GM12878 (cell line): Measurements from ENCODE around the gene ANP32B. TPM values are rescaled to one million over a fixed set of nuclear protein-coding genes. Genes with fewer than 3 reads are reported as not detected.

Experiments used
- ATAC-seq: fragments of 200-7000 bp; cut with Tn5 transposase; 3 replicates; pipeline ENCODE4 v1.9.1; 2020; ENCODE audit warnings: mild to moderate bottlenecking, moderate library complexity
- BruUV-seq: library from RNA; stranded (reverse); fragments of 400-500 nt; replicated peaks from 2 replicates; lab custom pipeline; 2021; lab: Mats Ljungman, UMichigan
- CTCF ChIA-PET: fragments of 300-600 bp; sonication (Branson Sonifier 250); formaldehyde crosslinking; extraction: SDS; loops from one replicate; lab custom pipeline; 2021; ENCODE audit warnings: inconsistent platforms; lab: Yijun Ruan, JAX
- POLR2A ChIA-PET: fragments of 350-600 bp; formaldehyde crosslinking; extraction: SDS; loops from one replicate; lab custom pipeline; 2021; ENCODE audit warnings: inconsistent platforms; lab: Charles Lee
- RAD21 ChIA-PET: fragments of 300-600 bp; sonication (Branson Sonifier 250); formaldehyde crosslinking; loops from one replicate; lab custom pipeline; 2023; ENCODE audit warnings: antibody characterized with exemption; ENCODE audit not compliant: unreplicated experiment; lab: Charles Lee
- SMC1A ChIA-PET: fragments of 300-600 bp; sonication (Branson Sonifier 250); formaldehyde crosslinking; loops from one replicate; lab custom pipeline; 2023; ENCODE audit not compliant: unreplicated experiment, uncharacterized antibody; lab: Charles Lee
- DNase-seq: peaks from one replicate; pipeline ENCODE4 v3.0.0-alpha.2; 2011; ENCODE audit warnings: low read depth, low spot score
- FAIRE-seq: peaks from 3 replicates; lab custom pipeline; 2011; peaks lifted over from hg19 to GRCh38; lab: Jason Lieb, UNC
- H2AFZ ChIP-seq: 2 replicates; pipeline ENCODE4 v1.6.0; 2011; ENCODE audit warnings: low read depth, low read length, control low read depth; ENCODE audit not compliant: control insufficient read depth
- H3K27ac ChIP-seq: 2 replicates; pipeline ENCODE4 v1.5.1; 2011; ENCODE audit warnings: control low read depth; ENCODE audit not compliant: control insufficient read depth, insufficient read depth
- H3K27me3 ChIP-seq, 2 experiments: replicated peaks in 1 of 2; 2 replicates each; pipeline versions ENCODE4 v1.6.0 to v1.6.1; 2011; ENCODE audit warnings: low read length in 1 of 2; ENCODE audit not compliant: control insufficient read depth in 2 of 2, insufficient read depth in 2 of 2
- H3K36me3 ChIP-seq, 2 experiments: 2 replicates each; pipeline ENCODE4 v1.5.1; 2011; ENCODE audit warnings: low read length in 1 of 2; ENCODE audit not compliant: control insufficient read depth in 2 of 2, insufficient read depth in 2 of 2
- H3K4me1 ChIP-seq: 2 replicates; pipeline ENCODE4 v1.6.1; 2011; ENCODE audit warnings: mild to moderate bottlenecking, low read length, moderate library complexity, mixed read lengths; ENCODE audit not compliant: control insufficient read depth, insufficient read depth
- H3K4me2 ChIP-seq: 2 replicates; pipeline ENCODE4 v1.6.0; 2011; ENCODE audit warnings: control low read depth; ENCODE audit not compliant: control insufficient read depth, insufficient read depth
- H3K4me3 ChIP-seq: fragments of 200-600 bp; sonication (generic); 2 replicates; pipeline ENCODE4 v1.5.1; 2016
- H3K79me2 ChIP-seq: 2 replicates; pipeline ENCODE4 v1.6.0; 2011; ENCODE audit warnings: low read length; ENCODE audit not compliant: control insufficient read depth, insufficient read depth
- H3K9ac ChIP-seq: 2 replicates; pipeline ENCODE4 v1.8.0; 2011; ENCODE audit warnings: low read length, control low read depth, mixed read lengths; ENCODE audit not compliant: control insufficient read depth, insufficient read depth
- H3K9me3 ChIP-seq: replicated peaks from 3 replicates; pipeline ENCODE4 v1.5.1; 2011; ENCODE audit warnings: mild to moderate bottlenecking, low read length; ENCODE audit not compliant: control insufficient read depth, insufficient read depth
- H4K20me1 ChIP-seq: 2 replicates; pipeline ENCODE4 v1.6.0; 2011; ENCODE audit not compliant: control insufficient read depth, insufficient read depth
- IKZF2 ChIP-seq, 2 experiments: fragments of 450-650 bp; IDR thresholded peaks; 2 replicates each; pipeline ENCODE4 v1.6.1; 2017; ENCODE audit warnings: mild to moderate bottlenecking in 2 of 2, moderate library complexity in 2 of 2
- SMC3 ChIP-seq: IDR thresholded peaks from 2 replicates; pipeline ENCODE4 v1.6.1; 2011; ENCODE audit warnings: low read length, improper control_type of control experiment, borderline replicate concordance
- WGBS: methylation state at CpG from one replicate; pipeline ENCODE4 v1.1.6; 2016; ENCODE audit warnings: low lambda C conversion rate; ENCODE audit not compliant: insufficient replicate concordance, insufficient coverage; ENCODE audit errors: missing lambda C conversion rate; 5-methylcytosine and 5-hydroxymethylcytosine counted together
- in situ Hi-C: fragments of 300-500 bp; cut with MboI; formaldehyde crosslinking; loops from 9 replicates; pipeline ENCODE4 v1.14.3; 2018; ENCODE audit warnings: mixed read lengths
- intact Hi-C: fragments of 100-400 bp; cut with micrococcal nuclease; formaldehyde crosslinking; loops from one replicate; pipeline ENCODE4 v1.14.2; 2022; ENCODE audit not compliant: unreplicated experiment
- polyA plus RNA-seq, 11 experiments: library from polyadenylated mRNA; depleted of rRNA in 4 of 11; unstranded in 6 of 11; stranded (reverse) in 5 of 11; fragments of >200 nt; fragmentation: Nextera tagmentation in 4 of 11; fragmentation: Illumina TruSeq in 1 of 11; extraction: Ambion mirVana in 4 of 11; extraction: Trizol in 1 of 11; gene quantifications; 1 replicate in 1 of 11; 2 replicates in 10 of 11; pipeline versions ENCODE4 v1.2.1 to v1.2.3, GENCODE V29; 2011 to 2016; ENCODE audit warnings: inconsistent platforms in 2 of 11, missing spikeins in 2 of 11, low read depth in 1 of 11
- total RNA-seq, 4 experiments: library from RNA; depleted of rRNA in 3 of 4; stranded (reverse); fragments of >200 nt in 3 of 4; fragmentation: Illumina TruSeq in 1 of 4; extraction: Trizol in 1 of 4; gene quantifications; 2 replicates each; pipeline versions ENCODE4 v1.2.1 to v1.2.3, GENCODE V29; 2013 to 2021
- TF ChIP-seq, protein P1 (sequence below): fragments of 450-650 bp; IDR thresholded peaks from 2 replicates; pipeline ENCODE4 v1.6.1; 2017; ENCODE audit warnings: mild to moderate bottlenecking
- TF ChIP-seq, protein P2 (sequence below): IDR thresholded peaks from 2 replicates; pipeline ENCODE4 v1.6.1; 2012; ENCODE audit warnings: improper control_type of control experiment, low read depth, low read length; ENCODE audit not compliant: insufficient replicate concordance
- TF ChIP-seq, protein P3 (sequence below): fragments of 450-650 bp; formaldehyde crosslinking; IDR thresholded peaks from 2 replicates; pipeline ENCODE4 v1.4.0; 2020; ENCODE audit warnings: mild to moderate bottlenecking, moderate library complexity

Gene ANP32B
- total and polyA plus RNA-seq, 10 of the 15 experiments (the other 5 are each of a cell fraction or from before 2014, with no cell fraction given), result 24.5 to 419 (median 171) TPM

DNA sequence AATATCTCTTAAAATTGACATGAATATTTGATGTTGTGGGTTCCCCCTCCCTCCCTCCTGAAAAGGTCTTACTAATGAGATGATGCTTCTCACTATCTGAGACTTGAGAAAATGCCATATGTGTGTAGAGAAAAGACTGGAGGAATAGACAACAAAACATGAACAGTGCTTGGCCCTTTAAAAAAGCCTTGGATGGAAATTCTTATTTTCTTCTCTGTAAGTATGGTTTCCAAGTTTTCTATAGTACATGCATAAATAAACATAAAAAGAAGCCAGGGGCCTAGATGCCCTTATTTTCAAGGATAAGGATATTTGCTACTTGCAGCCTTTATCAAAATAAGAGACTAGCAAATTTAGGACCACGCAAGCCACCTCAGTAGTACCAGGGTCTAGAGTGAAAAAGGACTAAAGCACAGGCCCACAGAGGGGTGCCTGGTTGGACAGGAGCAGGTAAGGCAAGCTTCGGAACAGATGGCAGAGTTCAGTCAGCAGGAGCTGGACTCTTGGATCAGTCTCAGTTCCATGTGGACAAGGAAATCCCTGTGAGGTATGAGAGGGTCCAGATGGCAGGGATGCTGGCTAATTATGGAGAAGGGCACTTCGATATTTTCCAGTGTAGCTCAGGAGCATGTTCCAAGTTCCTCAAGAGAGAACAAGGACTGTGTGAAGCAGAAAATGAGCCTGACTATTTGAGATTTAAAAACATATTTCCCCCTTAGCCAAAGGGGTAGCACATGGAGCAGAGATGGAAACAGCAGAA, 4.6 kb upstream of the ANP32B start:
- Histone ChIP-seq H3K27me3 (no peaks in the 10 kb centered on the region), H3K36me3 (no peaks in the 10 kb centered on the region), H3K4me3 (no peak overlapping the region), H4K20me1 (no peaks in the 10 kb centered on the region), H3K79me2 (peaks cover 12% of the 10 kb centered on the region), H3K9ac (no peak overlapping the region), H3K4me1 (peaks cover 4% of the 10 kb centered on the region; the same call in 1 of the 2 replicates), H3K9me3 (no peaks in the 10 kb centered on the region), H3K4me2 (no peak overlapping the region), H3K27ac (no peak overlapping the region), H2AFZ (no peak overlapping the region)
- WGBS, result 69% methylated on average over 3 of the region's 3 CpGs
- BruUV-seq, result no TSS peak
- no peak for ATAC-seq
- ChIA-PET POLR2A (no interaction called here), CTCF (no interaction called here), SMC1A (no interaction called here), RAD21 (no interaction called here)
- in situ Hi-C loops (no loop called here), intact Hi-C loops (no loop called here)
- no peak for DNase-seq
- FAIRE-seq, result no peak
- TF ChIP-seq IKZF2 (IDR thresholded peaks at IDR 0.05) (no peak), SMC3 (no peak)
- TF ChIP-seq, protein P1, sequence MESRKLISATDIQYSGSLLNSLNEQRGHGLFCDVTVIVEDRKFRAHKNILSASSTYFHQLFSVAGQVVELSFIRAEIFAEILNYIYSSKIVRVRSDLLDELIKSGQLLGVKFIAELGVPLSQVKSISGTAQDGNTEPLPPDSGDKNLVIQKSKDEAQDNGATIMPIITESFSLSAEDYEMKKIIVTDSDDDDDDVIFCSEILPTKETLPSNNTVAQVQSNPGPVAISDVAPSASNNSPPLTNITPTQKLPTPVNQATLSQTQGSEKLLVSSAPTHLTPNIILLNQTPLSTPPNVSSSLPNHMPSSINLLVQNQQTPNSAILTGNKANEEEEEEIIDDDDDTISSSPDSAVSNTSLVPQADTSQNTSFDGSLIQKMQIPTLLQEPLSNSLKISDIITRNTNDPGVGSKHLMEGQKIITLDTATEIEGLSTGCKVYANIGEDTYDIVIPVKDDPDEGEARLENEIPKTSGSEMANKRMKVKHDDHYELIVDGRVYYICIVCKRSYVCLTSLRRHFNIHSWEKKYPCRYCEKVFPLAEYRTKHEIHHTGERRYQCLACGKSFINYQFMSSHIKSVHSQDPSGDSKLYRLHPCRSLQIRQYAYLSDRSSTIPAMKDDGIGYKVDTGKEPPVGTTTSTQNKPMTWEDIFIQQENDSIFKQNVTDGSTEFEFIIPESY, result no peak
- TF ChIP-seq, protein P2, sequence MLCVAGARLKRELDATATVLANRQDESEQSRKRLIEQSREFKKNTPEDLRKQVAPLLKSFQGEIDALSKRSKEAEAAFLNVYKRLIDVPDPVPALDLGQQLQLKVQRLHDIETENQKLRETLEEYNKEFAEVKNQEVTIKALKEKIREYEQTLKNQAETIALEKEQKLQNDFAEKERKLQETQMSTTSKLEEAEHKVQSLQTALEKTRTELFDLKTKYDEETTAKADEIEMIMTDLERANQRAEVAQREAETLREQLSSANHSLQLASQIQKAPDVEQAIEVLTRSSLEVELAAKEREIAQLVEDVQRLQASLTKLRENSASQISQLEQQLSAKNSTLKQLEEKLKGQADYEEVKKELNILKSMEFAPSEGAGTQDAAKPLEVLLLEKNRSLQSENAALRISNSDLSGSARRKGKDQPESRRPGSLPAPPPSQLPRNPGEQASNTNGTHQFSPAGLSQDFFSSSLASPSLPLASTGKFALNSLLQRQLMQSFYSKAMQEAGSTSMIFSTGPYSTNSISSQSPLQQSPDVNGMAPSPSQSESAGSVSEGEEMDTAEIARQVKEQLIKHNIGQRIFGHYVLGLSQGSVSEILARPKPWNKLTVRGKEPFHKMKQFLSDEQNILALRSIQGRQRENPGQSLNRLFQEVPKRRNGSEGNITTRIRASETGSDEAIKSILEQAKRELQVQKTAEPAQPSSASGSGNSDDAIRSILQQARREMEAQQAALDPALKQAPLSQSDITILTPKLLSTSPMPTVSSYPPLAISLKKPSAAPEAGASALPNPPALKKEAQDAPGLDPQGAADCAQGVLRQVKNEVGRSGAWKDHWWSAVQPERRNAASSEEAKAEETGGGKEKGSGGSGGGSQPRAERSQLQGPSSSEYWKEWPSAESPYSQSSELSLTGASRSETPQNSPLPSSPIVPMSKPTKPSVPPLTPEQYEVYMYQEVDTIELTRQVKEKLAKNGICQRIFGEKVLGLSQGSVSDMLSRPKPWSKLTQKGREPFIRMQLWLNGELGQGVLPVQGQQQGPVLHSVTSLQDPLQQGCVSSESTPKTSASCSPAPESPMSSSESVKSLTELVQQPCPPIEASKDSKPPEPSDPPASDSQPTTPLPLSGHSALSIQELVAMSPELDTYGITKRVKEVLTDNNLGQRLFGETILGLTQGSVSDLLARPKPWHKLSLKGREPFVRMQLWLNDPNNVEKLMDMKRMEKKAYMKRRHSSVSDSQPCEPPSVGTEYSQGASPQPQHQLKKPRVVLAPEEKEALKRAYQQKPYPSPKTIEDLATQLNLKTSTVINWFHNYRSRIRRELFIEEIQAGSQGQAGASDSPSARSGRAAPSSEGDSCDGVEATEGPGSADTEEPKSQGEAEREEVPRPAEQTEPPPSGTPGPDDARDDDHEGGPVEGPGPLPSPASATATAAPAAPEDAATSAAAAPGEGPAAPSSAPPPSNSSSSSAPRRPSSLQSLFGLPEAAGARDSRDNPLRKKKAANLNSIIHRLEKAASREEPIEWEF, result no peak
- TF ChIP-seq, protein P3, sequence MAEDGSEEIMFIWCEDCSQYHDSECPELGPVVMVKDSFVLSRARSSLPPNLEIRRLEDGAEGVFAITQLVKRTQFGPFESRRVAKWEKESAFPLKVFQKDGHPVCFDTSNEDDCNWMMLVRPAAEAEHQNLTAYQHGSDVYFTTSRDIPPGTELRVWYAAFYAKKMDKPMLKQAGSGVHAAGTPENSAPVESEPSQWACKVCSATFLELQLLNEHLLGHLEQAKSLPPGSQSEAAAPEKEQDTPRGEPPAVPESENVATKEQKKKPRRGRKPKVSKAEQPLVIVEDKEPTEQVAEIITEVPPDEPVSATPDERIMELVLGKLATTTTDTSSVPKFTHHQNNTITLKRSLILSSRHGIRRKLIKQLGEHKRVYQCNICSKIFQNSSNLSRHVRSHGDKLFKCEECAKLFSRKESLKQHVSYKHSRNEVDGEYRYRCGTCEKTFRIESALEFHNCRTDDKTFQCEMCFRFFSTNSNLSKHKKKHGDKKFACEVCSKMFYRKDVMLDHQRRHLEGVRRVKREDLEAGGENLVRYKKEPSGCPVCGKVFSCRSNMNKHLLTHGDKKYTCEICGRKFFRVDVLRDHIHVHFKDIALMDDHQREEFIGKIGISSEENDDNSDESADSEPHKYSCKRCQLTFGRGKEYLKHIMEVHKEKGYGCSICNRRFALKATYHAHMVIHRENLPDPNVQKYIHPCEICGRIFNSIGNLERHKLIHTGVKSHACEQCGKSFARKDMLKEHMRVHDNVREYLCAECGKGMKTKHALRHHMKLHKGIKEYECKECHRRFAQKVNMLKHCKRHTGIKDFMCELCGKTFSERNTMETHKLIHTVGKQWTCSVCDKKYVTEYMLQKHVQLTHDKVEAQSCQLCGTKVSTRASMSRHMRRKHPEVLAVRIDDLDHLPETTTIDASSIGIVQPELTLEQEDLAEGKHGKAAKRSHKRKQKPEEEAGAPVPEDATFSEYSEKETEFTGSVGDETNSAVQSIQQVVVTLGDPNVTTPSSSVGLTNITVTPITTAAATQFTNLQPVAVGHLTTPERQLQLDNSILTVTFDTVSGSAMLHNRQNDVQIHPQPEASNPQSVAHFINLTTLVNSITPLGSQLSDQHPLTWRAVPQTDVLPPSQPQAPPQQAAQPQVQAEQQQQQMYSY (CRISPR knock-in tag), result no peak
